Breast epithelium (tissue), 3 donors: ENCODE data around the gene SKA3.

Experiments
- CTCF ChIP-seq, 3 donors: fragments of 450-650 bp; IDR thresholded peaks; one replicate each; pipeline ENCODE4 v1.5.1; 2016 to 2017; ENCODE audit warnings: antibody characterized with exemption in 3 of 3, mild to moderate bottlenecking in 3 of 3, moderate library complexity in 3 of 3
- POLR2A ChIP-seq: fragments of 450-650 bp; IDR thresholded peaks from one replicate; pipeline ENCODE4 v1.6.1; 2016; ENCODE audit warnings: antibody characterized with exemption, mild to moderate bottlenecking, moderate library complexity

DNA sequence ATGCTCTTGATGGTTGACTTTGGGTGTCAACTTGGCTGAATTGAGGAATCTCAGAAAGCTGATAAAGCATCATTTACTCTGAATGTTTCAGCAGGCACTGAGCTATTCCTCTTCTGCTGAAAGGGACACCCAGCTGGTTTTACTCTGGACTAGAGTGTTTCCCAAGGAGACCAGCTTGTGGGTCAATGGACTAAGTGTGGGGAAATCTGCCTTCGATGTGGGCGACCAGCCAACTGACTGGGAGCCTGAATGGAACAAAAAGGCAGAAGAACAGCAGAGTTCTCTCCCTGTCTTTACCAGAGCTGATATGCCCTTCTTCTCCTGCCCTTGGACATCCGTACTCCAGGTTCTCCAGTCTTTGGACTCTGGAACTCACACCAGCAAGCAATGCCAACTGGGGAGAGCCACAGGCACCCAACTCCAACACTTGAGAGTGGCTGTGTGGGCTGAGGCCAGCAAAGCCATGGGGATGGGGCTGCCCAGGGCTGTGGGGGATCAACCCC is 32.4 kb upstream of the SKA3 start:
- TF ChIP-seq POLR2A (no peak), CTCF (IDR thresholded peaks at IDR 0.05) (no peak)
